GM20000 (cell line): ENCODE measurements around the gene ZFHX2.
A peak's percentile ranks its signal among the peaks of the same experiment; 100 is the strongest.

ENCODE experiments used
- DNase-seq: peaks from one replicate; pipeline ENCODE4 v3.0.0; 2012; ENCODE audit warnings: low spot score
- CTCF ChIP-seq: IDR thresholded peaks from 2 replicates; pipeline ENCODE4 v1.5.1; 2012; ENCODE audit warnings: mild to moderate bottlenecking, control low read depth; ENCODE audit errors: extremely low read depth, missing control alignments

Gene ZFHX2

GRCh38 chr14:23566112-23566777 lies 14.7 kb upstream of the ZFHX2 start:
- no peak for DNase-seq
- no peak for TF ChIP-seq CTCF

GRCh38 chr14:23565626-23566025 lies 14.1 kb upstream of the ZFHX2 start:
- DNase-seq = no peak
- TF ChIP-seq CTCF = no peak

- DNase-seq = no peak
- no peak for TF ChIP-seq CTCF
Observed at GRCh38 chr14:23564876-23565275, 13.3 kb upstream of the ZFHX2 start.

GRCh38 chr14:23564181-23564812 lies 12.7 kb upstream of the ZFHX2 start:
- DNase-seq = no peak

GRCh38 chr14:23563473-23564180 lies 12.1 kb upstream of the ZFHX2 start:
- no peak for DNase-seq
- no peak for TF ChIP-seq CTCF

More at GRCh38 chr14:23564181-23564812, 12.7 kb upstream of the ZFHX2 start:
- TF ChIP-seq CTCF = no peak

GRCh38 chr14:23562822-23563472 lies 11.4 kb upstream of the ZFHX2 start:
- peak; percentile 56 for DNase-seq
- TF ChIP-seq CTCF = peak; percentile 88
